HFF-Myc (cell line): ENCODE data around the gene HOXB6.

Experiments used
- DNase-seq: peaks from one replicate; pipeline ENCODE4 v3.0.0-alpha.2; 2011; ENCODE audit warnings: low read depth; ENCODE audit errors: extremely low read depth
- H3K4me3 ChIP-seq: replicated peaks from 2 replicates; pipeline ENCODE4 v1.5.1; 2011; ENCODE audit warnings: low read depth, mild to moderate bottlenecking, control low read depth, low read length
- TF ChIP-seq, protein P1 (sequence below): IDR thresholded peaks from 2 replicates; pipeline ENCODE4 v1.5.1; 2012; ENCODE audit warnings: mild to moderate bottlenecking, low read depth, low read length, control low read depth; ENCODE audit errors: missing control alignments

Gene HOXB6

DNA sequence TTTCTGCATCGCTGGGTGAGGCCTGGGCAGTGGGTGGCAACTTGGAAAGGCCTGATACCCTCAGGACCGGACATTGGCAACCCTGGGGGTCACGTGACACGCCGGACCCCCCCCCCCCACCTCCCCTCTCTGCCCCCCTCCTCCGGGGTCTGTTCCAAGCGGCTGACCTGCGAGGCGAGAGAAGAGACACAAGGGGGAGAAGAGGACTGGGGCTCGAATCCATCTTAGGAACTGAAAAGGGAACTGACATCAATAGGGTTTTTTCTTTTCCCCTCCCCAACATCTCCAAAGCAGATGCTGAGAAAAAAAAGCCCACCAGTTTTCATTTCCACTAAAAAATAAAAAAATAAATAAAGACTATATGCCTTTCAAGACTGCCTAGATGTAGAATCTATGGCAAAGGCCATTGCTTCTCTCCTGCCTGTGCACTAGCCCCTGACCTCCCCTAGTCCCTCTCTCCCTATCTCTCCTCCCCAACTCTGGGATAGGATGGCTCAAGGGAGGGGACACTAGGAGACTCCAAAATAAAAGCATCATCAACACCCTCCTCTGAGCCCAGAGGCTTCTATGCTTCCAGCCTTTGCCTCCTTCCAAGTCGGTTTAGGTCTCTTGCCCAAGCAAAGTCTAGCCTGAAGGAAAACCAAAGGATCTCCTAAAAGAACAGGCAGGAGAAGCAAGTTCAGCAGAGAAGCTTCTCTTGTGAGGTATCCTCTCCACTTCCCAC, 52.2 kb downstream of the HOXB6 start:
- DNase-seq, result no peak
- H3K4me3 ChIP-seq, result no peak overlapping the region
- TF ChIP-seq, protein P1, sequence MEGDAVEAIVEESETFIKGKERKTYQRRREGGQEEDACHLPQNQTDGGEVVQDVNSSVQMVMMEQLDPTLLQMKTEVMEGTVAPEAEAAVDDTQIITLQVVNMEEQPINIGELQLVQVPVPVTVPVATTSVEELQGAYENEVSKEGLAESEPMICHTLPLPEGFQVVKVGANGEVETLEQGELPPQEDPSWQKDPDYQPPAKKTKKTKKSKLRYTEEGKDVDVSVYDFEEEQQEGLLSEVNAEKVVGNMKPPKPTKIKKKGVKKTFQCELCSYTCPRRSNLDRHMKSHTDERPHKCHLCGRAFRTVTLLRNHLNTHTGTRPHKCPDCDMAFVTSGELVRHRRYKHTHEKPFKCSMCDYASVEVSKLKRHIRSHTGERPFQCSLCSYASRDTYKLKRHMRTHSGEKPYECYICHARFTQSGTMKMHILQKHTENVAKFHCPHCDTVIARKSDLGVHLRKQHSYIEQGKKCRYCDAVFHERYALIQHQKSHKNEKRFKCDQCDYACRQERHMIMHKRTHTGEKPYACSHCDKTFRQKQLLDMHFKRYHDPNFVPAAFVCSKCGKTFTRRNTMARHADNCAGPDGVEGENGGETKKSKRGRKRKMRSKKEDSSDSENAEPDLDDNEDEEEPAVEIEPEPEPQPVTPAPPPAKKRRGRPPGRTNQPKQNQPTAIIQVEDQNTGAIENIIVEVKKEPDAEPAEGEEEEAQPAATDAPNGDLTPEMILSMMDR, result no peak

GRCh38 chr17:48551596-48552465, 53.0 kb downstream of the HOXB6 start:
- DNase-seq, result no peak
- TF ChIP-seq, protein P1, result no peak
- no peak overlapping the region for H3K4me3 ChIP-seq

GRCh38 chr17:48551214-48551555, 53.6 kb downstream of the HOXB6 start:
- TF ChIP-seq, protein P1, result no peak
- no peak overlapping the region for H3K4me3 ChIP-seq
- DNase-seq, result no peak

- TF ChIP-seq, protein P1, result no peak
- no peak for DNase-seq
- no peak overlapping the region for H3K4me3 ChIP-seq
Observed at GRCh38 chr17:48550502-48551213, 54.1 kb downstream of the HOXB6 start.

DNA sequence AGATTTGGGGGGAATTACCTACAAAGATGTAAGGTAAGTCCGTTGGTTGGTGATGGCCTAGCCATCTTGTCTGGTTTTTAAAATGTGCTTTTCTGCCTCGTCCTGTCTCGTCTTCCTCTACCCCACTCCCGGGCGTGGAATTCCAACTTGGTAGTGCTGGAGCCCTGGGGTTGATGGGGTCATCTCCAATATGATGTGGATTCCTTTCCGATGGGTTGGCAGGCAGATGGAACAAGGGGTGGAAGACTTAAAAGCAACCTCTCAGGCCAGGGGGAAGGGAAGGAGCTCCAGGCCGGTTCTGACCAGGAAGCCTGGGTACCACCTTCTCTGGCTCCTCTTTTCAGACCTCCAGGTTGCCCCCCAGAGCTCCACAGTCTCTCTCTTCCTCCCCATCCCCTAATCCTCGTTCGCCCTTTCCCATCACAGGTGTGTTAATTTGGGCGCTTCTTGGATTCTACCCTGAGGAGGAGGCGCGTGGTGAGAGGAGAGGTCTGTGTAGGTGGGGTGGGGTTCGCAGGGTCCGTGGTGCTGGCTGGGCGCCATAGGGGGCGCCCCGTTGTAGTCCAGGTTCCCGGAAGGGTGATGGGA, 54.8 kb downstream of the HOXB6 start:
- H3K4me3 ChIP-seq, result no peak overlapping the region
- TF ChIP-seq, protein P1, result no peak
- no peak for DNase-seq

- TF ChIP-seq, protein P1, result no peak
- no peak for DNase-seq
- no peak overlapping the region for H3K4me3 ChIP-seq
Observed at GRCh38 chr17:48549281-48549630, 55.5 kb downstream of the HOXB6 start.
